Activated T-cell treated with anti-CD3 and anti-CD28 coated beads for 1 hour (primary cell): ENCODE measurements around the gene ARAF.
A peak's percentile ranks its signal among the peaks of the same experiment; 100 is the strongest.

Experiments used
- DNase-seq: peaks from one replicate; pipeline ENCODE4 v3.0.0-alpha.2; 2020; ENCODE audit warnings: low read depth

Gene ARAF

GRCh38 chrX:47564438-47565085 lies 3.6 kb downstream of the ARAF start:
- DNase-seq, result no peak

DNA sequence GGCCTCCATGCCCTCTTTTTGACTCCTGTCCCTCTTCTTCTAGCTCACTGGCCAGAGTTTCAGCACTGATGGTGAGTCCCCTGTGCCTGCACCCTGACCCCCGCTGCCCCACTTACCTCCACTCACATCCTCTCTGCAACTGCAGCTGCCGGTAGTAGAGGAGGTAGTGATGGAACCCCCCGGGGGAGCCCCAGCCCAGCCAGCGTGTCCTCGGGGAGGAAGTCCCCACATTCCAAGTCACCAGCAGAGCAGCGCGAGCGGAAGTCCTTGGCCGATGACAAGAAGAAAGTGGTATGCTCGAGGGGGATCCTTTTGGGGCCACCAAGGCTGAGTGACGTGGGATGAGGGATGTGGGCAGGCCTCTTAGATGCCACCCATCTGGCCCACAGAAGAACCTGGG lies 5.8 kb downstream of the ARAF start:
- DNase-seq, result no peak

- no peak for DNase-seq
Measured at GRCh38 chrX:47568656-47569295, 7.8 kb downstream of the ARAF start.

- DNase-seq, result no peak
Measured at GRCh38 chrX:47570794-47571193, 9.8 kb downstream of the ARAF start.

DNA sequence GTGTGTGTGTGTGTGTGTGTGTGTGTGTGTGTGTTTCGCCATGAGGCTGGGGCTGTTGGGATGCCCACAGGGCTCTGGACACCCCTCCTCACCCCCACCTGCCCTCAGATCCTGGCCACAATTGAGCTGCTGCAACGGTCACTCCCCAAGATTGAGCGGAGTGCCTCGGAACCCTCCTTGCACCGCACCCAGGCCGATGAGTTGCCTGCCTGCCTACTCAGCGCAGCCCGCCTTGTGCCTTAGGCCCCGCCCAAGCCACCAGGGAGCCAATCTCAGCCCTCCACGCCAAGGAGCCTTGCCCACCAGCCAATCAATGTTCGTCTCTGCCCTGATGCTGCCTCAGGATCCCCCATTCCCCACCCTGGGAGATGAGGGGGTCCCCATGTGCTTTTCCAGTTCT lies 10.2 kb downstream of the ARAF start:
- DNase-seq, result no peak

- DNase-seq, result no peak
Measured at GRCh38 chrX:47571896-47572295, 10.9 kb downstream of the ARAF start.

DNA sequence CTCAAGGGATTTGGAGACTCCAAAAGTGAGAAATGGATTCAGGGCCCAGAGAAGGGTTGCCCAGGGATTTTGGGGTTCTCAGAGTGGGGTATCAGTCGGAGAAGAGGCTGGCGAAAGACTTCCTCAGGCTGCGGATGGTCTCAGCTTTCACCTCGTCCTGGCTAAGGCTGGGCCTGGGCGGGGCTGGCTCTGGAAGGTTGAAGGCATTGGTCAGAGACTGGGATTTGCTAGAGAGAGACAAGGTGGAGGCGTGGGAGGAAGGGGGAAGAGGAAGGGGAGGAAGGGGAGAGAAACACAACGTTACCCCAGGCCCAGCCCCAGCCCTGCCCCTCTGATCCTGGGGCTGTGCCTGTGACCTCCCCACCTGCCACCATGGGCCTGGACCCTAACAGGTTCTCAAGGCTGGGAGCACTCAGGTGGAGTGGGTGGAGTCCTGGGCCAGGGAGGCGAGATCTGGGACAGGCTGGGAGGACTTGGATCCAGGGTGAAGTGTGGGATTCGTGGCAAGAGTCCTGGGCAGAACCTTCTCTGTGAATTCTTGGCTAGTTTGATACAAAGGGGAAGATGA lies 11.9 kb downstream of the ARAF start:
- DNase-seq, result no peak

DNA sequence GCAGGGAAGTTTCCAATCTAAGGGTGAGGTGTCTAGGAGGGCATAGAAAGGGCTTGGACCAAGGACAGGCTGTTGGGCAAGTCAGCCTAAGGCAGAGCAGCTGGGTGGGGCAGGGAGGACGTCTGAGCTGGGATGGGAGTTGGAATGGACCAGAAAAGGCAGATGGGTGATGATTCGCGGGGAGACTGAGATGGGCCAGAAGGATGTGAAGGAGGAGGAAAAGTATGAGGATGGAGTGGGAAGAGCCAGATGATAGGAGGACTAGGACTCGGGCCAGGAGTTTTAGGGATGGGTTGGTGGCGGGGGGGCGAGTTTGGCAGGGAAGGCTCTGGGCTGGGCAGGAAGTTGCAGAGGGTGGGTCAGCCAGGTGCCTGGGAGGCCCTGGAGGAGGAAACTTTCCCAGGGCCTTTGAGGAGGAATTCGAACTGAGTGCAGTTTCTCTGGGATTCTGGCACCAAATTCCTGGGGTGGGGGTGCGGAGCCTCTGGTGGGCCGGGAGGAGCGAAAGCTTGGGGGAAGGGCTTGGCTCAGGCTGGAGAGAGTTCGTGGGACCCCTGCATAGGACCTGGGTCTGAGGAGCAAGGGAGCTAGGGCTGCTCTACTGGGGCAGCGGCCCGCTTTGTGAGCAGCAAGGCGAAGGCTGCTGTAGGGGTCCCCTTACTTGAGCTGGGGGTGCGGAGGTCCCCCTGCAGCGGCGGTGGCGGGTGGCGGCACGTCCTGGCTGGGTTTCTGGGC lies 12.5 kb downstream of the ARAF start:
- DNase-seq, result no peak

DNA sequence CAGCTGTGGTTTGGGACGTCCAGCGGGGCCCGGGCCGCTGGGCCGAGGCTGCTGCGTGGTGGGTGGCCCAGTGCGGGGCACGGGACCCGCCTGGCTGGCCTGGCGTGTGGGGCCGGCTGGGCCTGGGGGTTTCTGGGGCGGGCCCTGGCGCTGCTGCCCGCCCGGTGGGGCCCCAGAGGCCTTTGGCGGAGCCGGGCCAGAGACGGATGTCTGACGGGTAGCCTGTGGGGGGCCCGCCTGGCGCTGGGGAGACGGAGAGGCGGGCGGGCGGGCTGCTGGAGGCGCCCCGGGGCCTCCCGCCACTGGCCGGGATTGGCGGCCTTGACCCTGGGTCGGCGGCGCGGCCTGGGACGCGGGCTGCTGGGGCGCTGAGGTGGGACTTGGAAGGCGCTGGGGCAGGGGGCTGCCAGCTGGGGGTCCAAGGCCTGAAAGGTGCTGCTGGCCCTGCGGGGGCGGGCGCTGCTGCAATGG lies 13.1 kb downstream of the ARAF start:
- no peak for DNase-seq

DNA sequence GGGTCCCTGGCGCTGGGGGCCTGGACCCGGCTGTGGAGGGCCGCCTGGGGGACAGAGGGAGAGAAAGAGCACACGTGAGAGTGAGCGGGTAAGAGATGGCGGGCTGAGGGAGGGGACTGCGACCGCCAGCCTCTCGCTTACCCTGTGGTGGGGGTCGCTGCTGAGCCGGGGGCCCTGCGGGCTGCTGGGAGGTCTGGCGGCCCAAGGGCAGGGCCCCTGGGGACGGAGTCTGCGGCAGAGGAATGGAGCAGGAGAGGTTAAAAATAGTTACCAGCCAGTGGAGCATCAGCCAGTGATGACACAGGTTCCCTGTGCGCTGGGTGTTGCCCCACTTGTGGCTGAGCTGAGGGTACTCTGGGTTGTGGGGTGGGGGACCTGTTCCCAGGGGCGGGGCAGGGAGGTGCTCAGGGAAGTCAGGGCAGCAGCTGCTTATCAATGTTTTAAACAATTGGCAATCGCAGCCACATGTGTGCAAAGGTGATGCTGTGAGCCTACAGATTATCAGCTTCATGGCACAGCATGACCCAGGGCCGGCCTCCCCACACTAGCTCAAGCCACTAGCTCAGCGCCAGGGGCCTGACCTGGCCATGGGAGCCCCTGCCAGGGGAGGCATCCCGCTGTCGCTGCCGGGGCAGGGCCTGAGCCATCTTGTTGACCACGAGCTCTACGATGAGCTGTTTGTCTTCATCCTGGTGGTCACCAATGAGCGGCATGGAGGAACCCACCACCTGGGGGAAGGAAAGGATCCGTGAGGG lies 13.7 kb downstream of the ARAF start:
- no peak for DNase-seq

- DNase-seq, result no peak
Measured at GRCh38 chrX:47576021-47576898, 15.3 kb downstream of the ARAF start.

DNA sequence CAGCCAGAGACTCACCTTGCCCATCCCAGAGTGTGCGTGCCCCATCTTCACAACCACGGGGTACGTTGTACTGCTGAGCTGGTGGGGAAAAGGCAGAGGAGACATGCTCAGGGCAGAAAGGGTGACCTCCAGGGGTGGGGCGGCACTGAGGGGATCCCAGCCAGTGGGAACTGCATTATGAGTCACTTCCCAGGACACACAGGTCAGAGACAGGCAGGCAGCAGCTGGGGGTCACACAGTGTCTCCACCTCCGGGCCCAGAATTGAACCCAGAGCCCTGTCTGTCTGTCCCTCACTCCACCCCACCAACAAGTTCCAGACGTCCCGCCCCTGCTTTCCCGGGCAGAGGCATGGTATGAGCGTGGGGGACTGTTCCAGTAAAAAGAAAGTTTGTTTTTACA lies 16.4 kb downstream of the ARAF start:
- no peak for DNase-seq

GRCh38 chrX:47577901-47578300 lies 16.9 kb downstream of the ARAF start:
- no peak for DNase-seq

- DNase-seq, result no peak
Measured at GRCh38 chrX:47578692-47579091, 17.7 kb downstream of the ARAF start.

- no peak for DNase-seq
Measured at GRCh38 chrX:47579537-47579936, 18.5 kb downstream of the ARAF start.

DNA sequence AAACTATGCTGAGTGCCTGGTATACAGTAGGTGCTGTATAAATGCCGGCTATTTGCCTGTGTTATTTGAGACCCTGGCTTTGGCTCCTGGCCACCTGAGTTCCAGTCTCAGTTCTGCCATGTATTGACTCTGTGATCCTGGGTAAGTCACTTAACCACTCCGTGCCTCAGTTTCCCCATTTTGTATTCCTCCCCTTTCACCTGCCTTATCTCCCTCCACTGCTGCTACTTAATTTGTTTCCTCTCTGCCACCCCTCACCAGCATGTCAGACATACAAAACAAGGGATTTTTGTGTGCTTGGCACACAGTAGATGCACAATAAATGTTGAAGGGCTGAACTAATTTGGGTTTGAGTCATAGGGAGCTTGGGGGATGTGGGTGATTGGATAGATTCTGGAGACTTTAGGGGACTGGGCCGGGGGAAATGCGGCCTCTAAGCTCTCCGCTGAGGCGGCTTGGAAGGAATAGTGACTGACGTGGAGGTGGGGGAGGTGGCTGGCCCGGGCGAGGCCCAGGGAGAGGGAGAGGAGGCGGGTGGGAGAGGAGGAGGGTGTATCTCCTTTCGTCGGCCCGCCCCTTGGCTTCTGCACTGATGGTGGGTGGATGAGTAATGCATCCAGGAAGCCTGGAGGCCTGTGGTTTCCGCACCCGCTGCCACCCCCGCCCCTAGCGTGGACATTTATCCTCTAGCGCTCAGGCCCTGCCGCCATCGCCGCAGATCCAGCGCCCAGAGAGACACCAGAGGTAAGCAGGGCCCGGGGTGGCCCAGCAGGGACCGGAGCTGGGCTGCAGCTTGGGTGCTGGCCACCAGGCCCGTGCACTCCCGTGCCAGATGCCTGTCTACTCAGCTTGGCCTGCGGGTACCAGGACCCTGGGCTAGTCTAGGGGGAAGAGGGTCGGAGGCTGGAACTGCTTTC lies 21.0 kb downstream of the ARAF start, which contains the start of gene TIMP1:
TIMP1 (plus strand) TSS at position 706 of the 917 bp plus-strand sequence. CDS start 980 bp downstream, outside the sequence.
- DNase-seq, result peak; percentile 69

GRCh38 chrX:47583240-47583861 lies 22.3 kb downstream of the ARAF start:
- DNase-seq, result no peak

GRCh38 chrX:47584714-47585113 lies 23.7 kb downstream of the ARAF start:
- DNase-seq, result no peak

DNA sequence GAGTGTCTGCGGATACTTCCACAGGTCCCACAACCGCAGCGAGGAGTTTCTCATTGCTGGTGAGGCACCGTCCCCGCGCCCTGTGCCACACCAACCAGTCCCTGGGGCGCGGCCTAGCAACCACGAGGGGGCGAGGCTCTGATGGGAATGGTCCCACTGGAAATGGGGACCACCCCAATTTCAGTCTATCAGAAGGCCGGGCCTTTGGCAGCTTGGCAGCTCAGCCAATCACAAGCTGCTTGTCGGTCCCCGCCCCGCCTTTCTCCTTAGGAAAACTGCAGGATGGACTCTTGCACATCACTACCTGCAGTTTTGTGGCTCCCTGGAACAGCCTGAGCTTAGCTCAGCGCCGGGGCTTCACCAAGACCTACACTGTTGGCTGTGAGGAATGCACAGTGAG lies 24.3 kb downstream of the ARAF start:
- no peak for DNase-seq
